H9 (cell line): ENCODE data around the gene GRK1. TPM values are rescaled to one million over a fixed set of nuclear protein-coding genes. Genes with fewer than 3 reads are reported as not detected.

Source experiments
- DNase-seq: peaks from one replicate; pipeline ENCODE4 v3.0.0-alpha.2; 2017
- H2AFZ ChIP-seq: one replicate; pipeline ENCODE4 v1.6.1; 2013; ENCODE audit warnings: mild to moderate bottlenecking, low read length, control low read depth, moderate library complexity
- H2AK5ac ChIP-seq: 2 replicates; pipeline ENCODE4 v1.6.1; 2013; ENCODE audit warnings: low read length, control low read depth, mixed read lengths; ENCODE audit not compliant: insufficient read length
- H2BK120ac ChIP-seq: one replicate; pipeline ENCODE4 v1.6.1; 2013; ENCODE audit warnings: low read depth, mild to moderate bottlenecking, low read length, control low read depth, inconsistent platforms; ENCODE audit not compliant: poor library complexity, severe bottlenecking
- H2BK12ac ChIP-seq: 2 replicates; pipeline ENCODE4 v1.6.1; 2013; ENCODE audit warnings: low read length, control low read depth, mixed read lengths, low read depth; ENCODE audit not compliant: insufficient read length
- H2BK15ac ChIP-seq: 2 replicates; pipeline ENCODE4 v1.6.1; 2013; ENCODE audit warnings: low read depth, low read length, control low read depth
- H2BK20ac ChIP-seq: one replicate; pipeline ENCODE4 v1.6.1; 2013; ENCODE audit warnings: low read depth, mild to moderate bottlenecking, low read length, control low read depth, inconsistent platforms; ENCODE audit not compliant: poor library complexity, severe bottlenecking
- H2BK5ac ChIP-seq: 2 replicates; pipeline ENCODE4 v1.6.1; 2013; ENCODE audit warnings: low read length, control low read depth, mixed read lengths; ENCODE audit not compliant: insufficient read length
- H3K14ac ChIP-seq: 2 replicates; pipeline ENCODE4 v1.6.1; 2013; ENCODE audit warnings: low read length, control low read depth; ENCODE audit not compliant: insufficient read depth
- H3K18ac ChIP-seq: 2 replicates; pipeline ENCODE4 v1.6.1; 2013; ENCODE audit warnings: low read depth, mild to moderate bottlenecking, mixed read lengths, low read length, control low read depth; ENCODE audit not compliant: insufficient read length
- H3K23ac ChIP-seq: 2 replicates; pipeline ENCODE4 v1.6.1; 2013; ENCODE audit warnings: low read length, control low read depth, mixed read lengths, low read depth; ENCODE audit not compliant: insufficient read length
- H3K23me2 ChIP-seq: 2 replicates; pipeline ENCODE4 v1.6.1; 2013; ENCODE audit warnings: low read depth, mild to moderate bottlenecking, mixed read lengths, low read length, control low read depth; ENCODE audit not compliant: insufficient read length, poor library complexity, severe bottlenecking
- H3K27ac ChIP-seq: 2 replicates; pipeline ENCODE4 v1.5.1; 2013; ENCODE audit warnings: low read length, control low read depth, mixed read lengths, low read depth; ENCODE audit not compliant: insufficient read length
- H3K27me3 ChIP-seq: 2 replicates; pipeline ENCODE4 v1.6.1; 2013; ENCODE audit warnings: low read length, control low read depth, inconsistent platforms; ENCODE audit not compliant: insufficient read depth
- H3K4ac ChIP-seq: 2 replicates; pipeline ENCODE4 v1.6.1; 2013; ENCODE audit warnings: low read depth, mild to moderate bottlenecking, control low read depth, inconsistent platforms, low read length, moderate library complexity
- H3K4me1 ChIP-seq: 2 replicates; pipeline ENCODE4 v1.6.1; 2013; ENCODE audit warnings: low read length, control low read depth, inconsistent platforms; ENCODE audit not compliant: insufficient read depth
- H3K4me2 ChIP-seq: 2 replicates; pipeline ENCODE4 v1.6.1; 2013; ENCODE audit warnings: low read length, control low read depth, mixed read lengths; ENCODE audit not compliant: insufficient read length, insufficient read depth
- H3K56ac ChIP-seq: 2 replicates; pipeline ENCODE4 v1.6.1; 2013; ENCODE audit warnings: low read depth, mild to moderate bottlenecking, mixed read lengths, low read length, control low read depth; ENCODE audit not compliant: insufficient read length
- H3K79me1 ChIP-seq: 2 replicates; pipeline ENCODE4 v1.6.1; 2013; ENCODE audit warnings: low read depth, mild to moderate bottlenecking, moderate library complexity, low read length, control low read depth, inconsistent platforms; ENCODE audit not compliant: insufficient read depth, poor library complexity, severe bottlenecking
- H3K79me2 ChIP-seq: 2 replicates; pipeline ENCODE4 v1.6.1; 2013; ENCODE audit warnings: low read length, control low read depth, inconsistent platforms; ENCODE audit not compliant: insufficient read depth
- H3K9ac ChIP-seq: 2 replicates; pipeline ENCODE4 v1.6.1; 2013; ENCODE audit warnings: low read length, control low read depth, mixed read lengths; ENCODE audit not compliant: insufficient read length; ENCODE audit errors: extremely low read depth
- H3K9me3 ChIP-seq: one replicate; pipeline ENCODE4 v1.6.1; 2013; ENCODE audit warnings: low read depth, low read length, inconsistent platforms; ENCODE audit not compliant: control insufficient read depth
- H3T11ph ChIP-seq: one replicate; pipeline ENCODE4 v1.6.1; 2013; ENCODE audit warnings: mild to moderate bottlenecking, low read length, control low read depth, inconsistent platforms
- H4K20me1 ChIP-seq: one replicate; pipeline ENCODE4 v1.6.1; 2013; ENCODE audit not compliant: control insufficient read depth, insufficient read length, insufficient read depth
- H4K5ac ChIP-seq: 2 replicates; pipeline ENCODE4 v1.6.1; 2013; ENCODE audit warnings: low read depth, mild to moderate bottlenecking, mixed read lengths, low read length, control low read depth; ENCODE audit not compliant: insufficient read length
- H4K8ac ChIP-seq: replicated peaks from 2 replicates; pipeline ENCODE4 v1.6.1; 2013; ENCODE audit warnings: low read length, control low read depth, mixed read lengths, low read depth; ENCODE audit not compliant: insufficient read length
- H4K91ac ChIP-seq: 2 replicates; pipeline ENCODE4 v1.6.1; 2013; ENCODE audit warnings: low read depth, mild to moderate bottlenecking, moderate library complexity, mixed read lengths, low read length, control low read depth; ENCODE audit not compliant: insufficient read length
- H3K27ac Mint-ChIP-seq, 3 experiments: 2 replicates in 2 of 3; 3 replicates in 1 of 3; pipeline ENCODE4 v1.8.0; 2020 to 2021; ENCODE audit warnings: mixed read lengths in 3 of 3, mild to moderate bottlenecking in 1 of 3, moderate library complexity in 1 of 3
- H3K27me3 Mint-ChIP-seq: 2 replicates; pipeline ENCODE4 v1.8.0; 2021; ENCODE audit warnings: low read depth, mild to moderate bottlenecking, moderate library complexity, mixed read lengths
- H3K36me3 Mint-ChIP-seq, 3 experiments: 2 replicates in 2 of 3; 3 replicates in 1 of 3; pipeline ENCODE4 v1.8.0; 2020 to 2021; ENCODE audit warnings: low read depth in 3 of 3, mixed read lengths in 3 of 3; ENCODE audit not compliant: insufficient read depth in 1 of 3
- H3K4me1 Mint-ChIP-seq, 2 experiments: 2 replicates each; pipeline ENCODE4 v1.8.0; 2020; ENCODE audit warnings: mixed read lengths in 2 of 2
- H3K4me3 Mint-ChIP-seq, 2 experiments: 2 replicates in 1 of 2; 3 replicates in 1 of 2; pipeline ENCODE4 v1.8.0; 2020 to 2021; ENCODE audit warnings: mild to moderate bottlenecking in 2 of 2, mixed read lengths in 2 of 2, moderate library complexity in 1 of 2
- H3K9me3 Mint-ChIP-seq, 2 experiments: 2 replicates in 1 of 2; 3 replicates in 1 of 2; pipeline ENCODE4 v1.8.0; 2020; ENCODE audit warnings: mild to moderate bottlenecking in 2 of 2, mixed read lengths in 2 of 2, moderate library complexity in 1 of 2
- CTCF ChIP-seq: fragments of 200-600 bp; sonication (generic); conservative IDR thresholded peaks from 3 replicates; pipeline ENCODE4 v1.8.0; 2021; ENCODE audit warnings: antibody characterized with exemption, mild to moderate bottlenecking
- WGBS: extraction: QIAGEN DNeasy Blood & Tissue Kit; methylation state at CpG from one replicate; pipeline ENCODE4 v1.1.7; 2013; ENCODE audit warnings: missing lambda C conversion rate, low lambda C conversion rate, mixed read lengths; ENCODE audit not compliant: insufficient read length; ENCODE audit errors: extremely low coverage; 5-methylcytosine and 5-hydroxymethylcytosine counted together
- total RNA-seq: library from RNA; stranded (reverse); gene quantifications from 2 replicates; pipeline ENCODE4 v1.2.1, GENCODE V29; 2021

Gene GRK1
- total RNA-seq, 1 experiment from 2014 or later, result 0.31 TPM

- no peak for TF ChIP-seq CTCF
- H2BK20ac ChIP-seq, result no peak overlapping the region
- H3K14ac ChIP-seq, result peak overlapping the region; percentile 29; the same call in 1 of the 2 replicates
- no peak overlapping the region for H3K23ac ChIP-seq
- no peak overlapping the region for H3K56ac ChIP-seq
- H3K4me1 Mint-ChIP-seq, result peaks cover 10 to 22% of the 10 kb centered on the region in 2 experiments
- H3K23me2 ChIP-seq, result no peaks in the 10 kb centered on the region
- H3K27me3 Mint-ChIP-seq, result peaks cover 13% of the 10 kb centered on the region
- no peak overlapping the region for H2BK120ac ChIP-seq
- no peaks in the 10 kb centered on the region for H3K36me3 Mint-ChIP-seq
- H3K9me3 Mint-ChIP-seq, result no peaks in the 10 kb centered on the region
- H3K4me3 Mint-ChIP-seq, result no peak overlapping the region
- no peaks in the 10 kb centered on the region for H3K9me3 ChIP-seq
- H3K4me1 ChIP-seq, result no peaks in the 10 kb centered on the region
- no peaks in the 10 kb centered on the region for H3K79me2 ChIP-seq
- no peak overlapping the region for H3K27ac Mint-ChIP-seq
- H2BK12ac ChIP-seq, result no peak overlapping the region
- H4K91ac ChIP-seq, result no peak overlapping the region
- no peak overlapping the region for H3K18ac ChIP-seq
- H3T11ph ChIP-seq, result no peak overlapping the region
- no CpG with 5 or more reads among the region's 30 CpGs for WGBS
- H4K8ac ChIP-seq, result no peak overlapping the region
- no peak overlapping the region for H2BK15ac ChIP-seq
- no peak overlapping the region for H3K9ac ChIP-seq
- H4K5ac ChIP-seq, result no peak overlapping the region
- no peak overlapping the region for H3K27ac ChIP-seq
- H3K79me1 ChIP-seq, result no peaks in the 10 kb centered on the region
- H2AFZ ChIP-seq, result no peak overlapping the region
- H3K4me2 ChIP-seq, result no peak overlapping the region
- H3K4ac ChIP-seq, result no peak overlapping the region
- H2BK5ac ChIP-seq, result no peak overlapping the region
- DNase-seq, result no peak
- H4K20me1 ChIP-seq, result no peaks in the 10 kb centered on the region
- H2AK5ac ChIP-seq, result no peak overlapping the region
- peaks cover 2% of the 10 kb centered on the region; the same call in 1 of the 2 replicates for H3K27me3 ChIP-seq
These were observed 99.2 kb downstream of the GRK1 start for GRCh38 chr13:113766035-113766800.
